ENCODE measurements around the gene SYNJ2.

The SYNJ2 gene

GRCh38 chr6:158013904-158014504 is 32.3 kb downstream of the SYNJ2 start:
- TF ChIP-seq CTCF (IDR thresholded peaks at IDR 0.05; ENCODE audit: extremely low read depth, missing control alignments): no peak
- no peak for DNase-seq (ENCODE audit: low spot score)

- DNase-seq (ENCODE audit: low spot score): no peak
- no peak for TF ChIP-seq CTCF (IDR thresholded peaks at IDR 0.05; ENCODE audit: extremely low read depth, missing control alignments)
These were observed 33.0 kb downstream of the SYNJ2 start for GRCh38 chr6:158014505-158015187.

- DNase-seq (ENCODE audit: low spot score): no peak
- no peak for TF ChIP-seq CTCF (IDR thresholded peaks at IDR 0.05; ENCODE audit: extremely low read depth, missing control alignments)
These were observed 33.5 kb downstream of the SYNJ2 start for GRCh38 chr6:158015188-158015506.

- DNase-seq (ENCODE audit: low spot score): no peak
- TF ChIP-seq CTCF (IDR thresholded peaks at IDR 0.05; ENCODE audit: extremely low read depth, missing control alignments): no peak
These were observed 35.1 kb downstream of the SYNJ2 start for GRCh38 chr6:158016571-158017383.

GRCh38 chr6:158017621-158018040 is 36.0 kb downstream of the SYNJ2 start:
- DNase-seq (ENCODE audit: low spot score): no peak
- TF ChIP-seq CTCF (IDR thresholded peaks at IDR 0.05; ENCODE audit: extremely low read depth, missing control alignments): no peak

- TF ChIP-seq CTCF (IDR thresholded peaks at IDR 0.05; ENCODE audit: extremely low read depth, missing control alignments): no peak
- no peak for DNase-seq (ENCODE audit: low spot score)
These were observed 36.5 kb downstream of the SYNJ2 start for GRCh38 chr6:158018041-158018771.

Measured in GM20000 (cell line).